ENCODE measurements around the gene CENPP.

CENPP gene

DNA sequence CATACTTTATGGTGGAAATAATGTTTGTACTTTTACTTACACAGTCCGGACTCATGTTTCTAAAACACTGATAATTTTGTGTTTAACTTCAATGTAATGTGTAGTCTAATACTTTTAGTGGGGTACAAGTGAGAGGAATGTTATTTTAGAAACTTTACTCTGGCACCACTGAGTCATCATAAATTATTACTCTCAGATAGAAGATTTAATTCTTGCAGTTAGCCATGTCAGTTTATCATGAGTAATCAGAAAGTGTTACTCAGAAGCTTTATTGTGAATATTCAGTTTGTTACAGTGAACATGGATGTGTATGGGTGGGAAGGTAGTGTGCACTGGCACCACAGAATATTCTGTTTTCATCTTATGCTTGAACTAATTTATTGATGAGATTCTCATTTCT, 58.6 kb downstream of the CENPP start:
- ATAC-seq: no peak
- H3K36me3 Mint-ChIP-seq: peaks cover 8% of the 10 kb centered on the region

DNA sequence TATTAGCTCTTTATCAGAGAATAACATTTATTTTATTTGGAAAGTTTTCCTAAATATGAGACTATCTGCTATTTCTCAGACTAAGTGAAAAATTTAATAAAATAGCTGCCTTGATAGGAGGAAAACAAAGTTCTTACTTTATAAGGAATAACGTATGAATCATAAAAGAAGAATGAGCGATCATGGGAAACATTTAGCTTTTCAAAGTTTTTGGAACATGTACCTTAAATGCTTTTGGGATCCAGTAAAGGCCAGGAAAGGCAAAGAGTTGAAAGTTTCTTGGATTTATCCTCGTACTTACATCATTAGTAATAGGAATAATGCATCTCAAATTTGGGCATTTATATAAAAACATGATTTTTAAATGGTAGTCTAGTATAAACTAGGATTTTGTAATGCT, 59.2 kb downstream of the CENPP start:
- Mint-ChIP-seq H3K27ac (no peak overlapping the region), H3K4me1 (no peaks in the 10 kb centered on the region), H3K27me3 (no peaks in the 10 kb centered on the region), H3K36me3 (peaks cover 5% of the 10 kb centered on the region), H3K9me3 (no peaks in the 10 kb centered on the region), H3K4me3 (no peak overlapping the region)
- ATAC-seq: no peak

More for the DNA sequence above, 58.6 kb downstream of the CENPP start:
- H3K27me3 Mint-ChIP-seq: no peaks in the 10 kb centered on the region
- H3K4me1 Mint-ChIP-seq: no peaks in the 10 kb centered on the region
- H3K9me3 Mint-ChIP-seq: no peaks in the 10 kb centered on the region
- no peak overlapping the region for H3K27ac Mint-ChIP-seq
- no peak overlapping the region for H3K4me3 Mint-ChIP-seq

DNA sequence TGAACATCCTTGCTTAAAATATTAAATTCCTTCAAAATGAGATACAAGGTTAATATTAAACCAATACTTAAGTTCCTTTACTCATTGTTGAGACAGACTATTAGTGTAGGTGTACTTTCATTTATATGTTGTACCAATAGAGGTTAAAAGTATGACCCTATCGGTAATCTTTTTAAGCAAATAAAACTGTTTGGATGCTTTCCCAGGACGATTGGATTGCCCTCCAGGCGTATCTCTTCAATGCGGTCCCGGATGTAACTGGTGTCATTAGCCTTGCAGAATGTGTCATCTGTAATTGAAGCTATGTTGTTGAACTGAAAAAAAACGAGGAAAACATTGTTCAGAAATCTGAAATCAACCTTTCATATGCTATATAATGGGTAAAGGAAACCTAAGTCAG, 59.7 kb downstream of the CENPP start:
- no peaks in the 10 kb centered on the region for H3K4me1 Mint-ChIP-seq
- H3K9me3 Mint-ChIP-seq: no peaks in the 10 kb centered on the region
- ATAC-seq: no peak
- H3K36me3 Mint-ChIP-seq: peaks cover 5% of the 10 kb centered on the region
- H3K27me3 Mint-ChIP-seq: no peaks in the 10 kb centered on the region
- no peak overlapping the region for H3K27ac Mint-ChIP-seq
- H3K4me3 Mint-ChIP-seq: no peak overlapping the region

DNA sequence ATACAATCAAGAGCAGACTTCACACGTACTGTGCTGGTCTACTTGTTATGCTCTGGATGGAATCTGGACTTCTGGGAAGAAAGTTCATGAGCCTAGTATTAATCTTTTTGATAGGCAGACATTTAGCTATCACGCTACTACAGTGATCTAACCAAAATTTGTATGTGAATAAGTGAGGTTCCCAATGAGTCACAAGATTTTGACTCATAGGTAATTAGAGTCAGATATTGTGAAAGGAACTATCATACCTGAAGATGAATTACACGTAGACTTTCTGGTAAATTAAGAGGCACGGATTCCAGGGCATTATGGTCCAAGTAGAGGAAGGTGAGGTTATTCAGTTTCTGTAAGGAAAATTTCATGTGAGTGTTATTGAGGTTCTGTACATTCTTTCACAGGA, 60.2 kb downstream of the CENPP start:
- Mint-ChIP-seq H3K36me3 (peaks cover 5% of the 10 kb centered on the region), H3K27ac (no peak overlapping the region)

DNA sequence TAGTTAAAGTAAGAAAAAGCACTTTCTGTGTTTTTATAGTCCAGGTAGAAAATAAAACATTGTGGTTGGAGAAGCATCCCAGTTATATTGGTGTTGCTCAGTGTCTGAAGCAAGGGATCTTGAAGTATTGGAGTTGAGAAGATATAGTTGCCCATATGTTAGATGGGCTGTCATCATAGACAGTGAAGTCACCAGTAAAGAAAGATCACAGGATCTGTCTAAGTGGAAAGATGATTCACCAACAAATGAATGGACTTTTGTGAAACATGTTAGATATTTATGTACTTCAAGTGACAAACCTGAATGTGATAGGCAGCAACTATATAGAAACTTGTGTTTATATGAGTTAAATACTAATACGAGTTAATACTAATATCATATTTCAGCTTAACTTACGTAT, 66.9 kb downstream of the CENPP start:
- H3K4me1 Mint-ChIP-seq: no peaks in the 10 kb centered on the region
- H3K9me3 Mint-ChIP-seq: no peaks in the 10 kb centered on the region
- no peak overlapping the region for H3K27ac Mint-ChIP-seq
- no peak overlapping the region for H3K4me3 Mint-ChIP-seq
- ATAC-seq: no peak
- H3K27me3 Mint-ChIP-seq: no peaks in the 10 kb centered on the region
- peaks cover under 1% of the 10 kb centered on the region for H3K36me3 Mint-ChIP-seq

More for the DNA sequence above, 60.2 kb downstream of the CENPP start:
- Mint-ChIP-seq H3K4me3 (no peak overlapping the region), H3K4me1 (no peaks in the 10 kb centered on the region), H3K9me3 (no peaks in the 10 kb centered on the region), H3K27me3 (no peaks in the 10 kb centered on the region)
- no peak for ATAC-seq

DNA sequence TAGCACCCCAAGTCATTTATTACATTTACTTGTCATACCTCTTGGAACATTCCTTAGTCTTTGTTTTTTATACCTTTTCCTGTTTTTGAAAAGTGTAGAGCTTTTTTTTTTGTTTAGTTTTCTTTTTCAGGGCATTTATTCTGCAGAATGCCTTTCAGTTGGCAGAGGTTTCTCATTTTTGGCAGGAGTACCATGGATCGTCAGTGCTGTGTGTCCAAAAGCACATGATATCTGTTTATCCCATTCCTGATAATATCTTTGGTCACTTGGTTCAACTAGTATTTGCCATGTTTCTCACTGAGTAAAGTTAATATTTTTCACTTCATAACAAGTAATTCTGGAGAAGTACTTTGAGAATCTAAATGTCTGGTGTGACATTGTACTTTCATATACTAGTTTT, 67.9 kb downstream of the CENPP start:
- Mint-ChIP-seq H3K9me3 (no peaks in the 10 kb centered on the region), H3K27me3 (no peaks in the 10 kb centered on the region), H3K4me3 (no peak overlapping the region), H3K4me1 (no peaks in the 10 kb centered on the region), H3K36me3 (peaks cover 5% of the 10 kb centered on the region), H3K27ac (no peak overlapping the region)
- no peak for ATAC-seq

DNA sequence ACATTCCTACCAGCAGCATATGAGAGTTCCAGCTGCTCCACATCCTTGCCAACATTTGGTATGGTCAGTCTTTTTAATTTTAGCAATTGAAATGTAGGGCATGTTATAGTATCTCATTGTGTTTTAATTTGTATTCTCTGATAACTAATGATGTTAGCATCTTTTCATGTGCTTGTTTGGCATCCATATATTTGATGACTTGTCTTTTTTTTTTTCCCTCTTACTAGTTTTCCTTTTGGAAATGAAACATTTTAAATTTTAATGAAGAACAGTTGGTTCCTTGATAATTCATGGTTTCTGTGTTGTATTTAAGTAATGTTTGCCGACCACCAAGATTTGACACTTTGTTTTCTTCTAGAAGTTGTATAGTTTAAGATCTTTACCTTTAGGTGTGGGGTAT, 69.9 kb downstream of the CENPP start:
- Mint-ChIP-seq H3K9me3 (no peaks in the 10 kb centered on the region), H3K4me1 (no peaks in the 10 kb centered on the region), H3K36me3 (peaks cover 5% of the 10 kb centered on the region), H3K27ac (no peak overlapping the region), H3K4me3 (no peak overlapping the region), H3K27me3 (no peaks in the 10 kb centered on the region)
- ATAC-seq: no peak

DNA sequence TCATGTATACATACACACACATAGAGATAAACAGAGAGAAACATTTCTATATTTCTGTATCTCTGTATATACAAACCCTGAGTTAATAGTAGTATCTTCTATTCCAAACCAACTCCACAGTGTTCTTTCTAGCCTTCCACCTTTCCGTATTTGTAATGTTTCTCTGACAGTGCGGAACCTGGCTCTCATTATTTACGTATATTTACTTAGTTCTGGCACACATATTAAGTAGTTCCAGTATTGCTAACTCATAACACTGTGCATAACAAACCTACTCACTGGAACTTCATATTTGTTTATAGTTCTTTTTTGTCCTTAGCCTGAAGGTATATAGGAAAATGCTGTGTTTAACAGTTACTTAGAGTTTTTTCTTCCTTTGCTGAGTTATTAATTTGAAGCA, 72.1 kb downstream of the CENPP start:
- Mint-ChIP-seq H3K4me1 (no peaks in the 10 kb centered on the region), H3K4me3 (no peak overlapping the region), H3K27ac (no peak overlapping the region), H3K36me3 (peaks cover 5% of the 10 kb centered on the region), H3K27me3 (no peaks in the 10 kb centered on the region), H3K9me3 (no peaks in the 10 kb centered on the region)
- ATAC-seq: no peak

DNA sequence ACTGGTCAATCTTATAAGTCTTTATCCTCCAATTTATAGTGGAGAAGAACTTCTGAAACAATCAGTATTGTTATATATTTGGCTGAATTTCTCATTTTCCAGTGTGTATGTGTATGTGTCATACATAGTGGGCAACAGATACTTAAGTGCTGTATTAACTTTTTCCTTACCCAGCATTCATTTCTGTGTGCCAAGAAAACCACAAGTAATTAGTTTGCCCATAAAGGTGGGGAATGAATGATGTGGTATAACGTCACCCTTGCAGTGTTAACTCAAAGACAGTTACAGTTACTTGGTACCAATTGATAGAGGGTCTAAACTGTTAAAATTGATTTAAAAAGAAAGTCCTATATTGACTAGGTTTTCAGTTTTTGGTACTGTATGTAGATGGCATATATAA, 76.6 kb downstream of the CENPP start:
- no peaks in the 10 kb centered on the region for H3K27me3 Mint-ChIP-seq
- no peak overlapping the region for H3K4me3 Mint-ChIP-seq
- H3K36me3 Mint-ChIP-seq: peaks cover 11% of the 10 kb centered on the region
- no peak for ATAC-seq
- H3K9me3 Mint-ChIP-seq: no peaks in the 10 kb centered on the region
- H3K4me1 Mint-ChIP-seq: peaks cover 18% of the 10 kb centered on the region
- no peak overlapping the region for H3K27ac Mint-ChIP-seq

DNA sequence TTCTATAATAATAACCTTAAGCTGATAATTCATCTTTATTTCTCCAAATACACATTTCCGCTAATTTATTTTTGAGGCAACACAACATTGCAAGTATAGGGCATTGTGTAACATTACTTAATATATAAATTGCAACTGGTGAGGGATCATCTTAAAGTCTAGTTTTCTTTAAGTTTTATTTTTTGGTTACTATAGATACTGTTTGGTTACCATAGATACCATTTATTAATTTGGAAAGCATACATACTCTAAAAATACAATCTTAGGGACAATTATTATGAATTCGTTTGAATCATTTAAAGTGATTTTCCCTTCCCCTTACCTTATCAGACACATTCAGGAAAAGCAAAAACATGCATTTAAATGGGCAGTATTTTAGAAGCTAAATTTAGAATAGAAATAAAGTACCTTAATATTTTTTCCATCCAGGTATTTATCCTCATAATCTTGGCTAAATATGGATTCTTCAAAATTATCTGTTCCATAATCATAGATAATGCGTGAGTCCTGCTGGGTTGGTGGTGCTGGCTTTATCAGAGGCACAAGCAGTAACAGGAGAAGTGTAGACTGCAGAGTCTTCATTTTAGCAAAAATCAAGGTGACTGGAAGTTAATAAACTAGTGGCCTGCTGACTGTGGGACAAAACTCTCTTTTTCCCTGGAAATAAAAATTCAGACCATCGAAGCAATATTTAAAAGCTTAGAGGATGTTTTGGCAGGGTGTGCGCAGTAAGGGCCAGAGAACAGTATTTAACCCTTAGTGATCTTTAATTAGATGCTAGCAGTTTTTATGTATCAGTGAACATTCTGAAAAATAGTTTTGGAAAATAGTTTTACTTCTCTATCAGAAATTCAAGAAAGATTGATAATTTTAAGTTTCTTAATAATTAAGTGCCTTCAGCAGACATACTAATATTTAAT, 77.3 kb downstream of the CENPP start:
- Mint-ChIP-seq H3K4me1 (peaks cover 19% of the 10 kb centered on the region), H3K4me3 (no peak overlapping the region), H3K9me3 (no peaks in the 10 kb centered on the region), H3K27me3 (no peaks in the 10 kb centered on the region), H3K27ac (no peak overlapping the region), H3K36me3 (peaks cover 7% of the 10 kb centered on the region)
- ATAC-seq: no peak

DNA sequence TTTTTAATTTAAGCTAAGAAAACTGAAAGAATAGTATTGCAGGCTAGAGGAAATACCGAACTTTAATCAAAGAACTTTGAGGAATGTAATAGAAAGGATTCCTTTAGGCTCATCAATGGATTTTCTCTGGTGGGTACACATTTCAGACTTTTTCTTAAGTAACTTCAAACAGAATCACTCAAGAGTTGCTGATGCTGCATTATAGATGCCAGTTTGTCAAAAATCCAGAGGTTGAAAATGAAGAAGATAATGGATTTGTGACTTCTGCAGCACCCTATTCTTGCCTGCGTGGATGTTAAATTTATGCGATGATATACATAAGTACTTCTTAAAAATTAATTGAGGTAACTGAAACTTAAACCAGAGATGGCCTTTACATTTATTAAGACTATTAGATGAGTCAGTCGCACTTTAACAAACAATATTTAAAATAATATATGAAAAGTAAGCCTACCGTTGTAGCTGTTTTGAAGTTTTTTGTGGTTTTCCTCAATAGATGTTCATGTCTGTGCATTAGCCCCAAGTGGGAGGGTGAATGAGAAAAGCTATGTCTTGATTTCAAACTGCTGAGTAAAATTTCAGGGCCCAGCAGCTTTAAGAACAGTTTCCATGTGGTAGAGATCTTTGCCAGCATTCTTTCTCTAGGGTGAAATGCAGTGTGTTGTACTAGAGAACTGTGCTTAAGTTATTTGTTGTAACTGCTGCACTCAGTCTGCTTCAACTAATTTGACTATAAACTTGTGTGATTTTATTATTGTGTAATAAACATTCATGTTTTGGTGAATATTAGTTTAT, 78.5 kb downstream of the CENPP start, which contains the start of gene OGN:
Gene OGN, minus strand, starts transcription at position 537 of the 795 bp plus-strand sequence. CDS start 1,171 bp downstream, outside the sequence.
- Mint-ChIP-seq H3K27me3 (no peaks in the 10 kb centered on the region), H3K36me3 (peaks cover 6% of the 10 kb centered on the region), H3K27ac (no peak within 1 kb of the TSS), H3K4me3 (no peak within 1 kb of the TSS), H3K9me3 (no peaks in the 10 kb centered on the region), H3K4me1 (peaks cover 19% of the 10 kb centered on the region)
- no peak for ATAC-seq

DNA sequence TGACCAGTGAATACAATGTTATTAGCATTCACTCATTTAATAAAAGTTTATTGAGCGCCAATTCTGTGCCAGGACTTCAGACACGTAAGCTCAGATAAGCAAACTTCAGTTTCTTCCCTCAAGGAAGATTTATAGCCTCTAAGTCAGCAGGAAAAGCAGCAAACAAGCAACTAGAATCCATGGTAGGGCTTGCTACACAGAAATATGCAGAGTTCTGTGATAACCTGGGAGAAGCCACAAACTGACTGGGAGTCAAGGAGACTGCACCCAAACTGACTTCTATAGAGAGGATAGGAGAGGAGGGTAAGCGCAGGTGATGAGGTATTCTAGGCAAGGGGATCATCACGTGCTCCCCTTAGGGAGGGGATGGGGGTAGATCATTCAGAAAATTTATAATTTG, 80.1 kb downstream of the CENPP start:
- no peaks in the 10 kb centered on the region for H3K9me3 Mint-ChIP-seq
- peaks cover 6% of the 10 kb centered on the region for H3K36me3 Mint-ChIP-seq
- no peak for ATAC-seq
- peaks cover 19% of the 10 kb centered on the region for H3K4me1 Mint-ChIP-seq
- H3K4me3 Mint-ChIP-seq: peak overlapping the region; percentile 27
- H3K27me3 Mint-ChIP-seq: no peaks in the 10 kb centered on the region
- peak overlapping the region; percentile 83 for H3K27ac Mint-ChIP-seq

DNA sequence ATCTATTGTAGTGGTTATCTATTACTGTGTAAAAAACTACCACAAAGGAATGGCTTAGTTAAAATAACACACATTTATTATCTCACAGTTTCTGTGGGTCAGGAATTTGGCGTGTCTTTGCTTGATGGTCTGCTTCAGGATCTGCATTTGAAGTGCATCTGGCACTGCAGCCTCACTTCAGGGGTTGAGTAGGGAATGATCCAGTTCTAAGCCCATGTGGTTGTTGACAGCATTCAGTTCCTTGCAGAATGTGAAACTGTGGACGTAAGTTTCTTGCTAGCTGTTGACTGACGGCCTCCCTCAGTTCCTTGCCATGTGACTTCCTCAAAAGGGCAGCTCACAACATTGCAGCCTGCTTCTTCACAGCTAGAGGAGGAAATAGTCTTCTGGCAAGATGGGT, 80.7 kb downstream of the CENPP start:
- peak overlapping the region; percentile 83 for H3K27ac Mint-ChIP-seq

DNA sequence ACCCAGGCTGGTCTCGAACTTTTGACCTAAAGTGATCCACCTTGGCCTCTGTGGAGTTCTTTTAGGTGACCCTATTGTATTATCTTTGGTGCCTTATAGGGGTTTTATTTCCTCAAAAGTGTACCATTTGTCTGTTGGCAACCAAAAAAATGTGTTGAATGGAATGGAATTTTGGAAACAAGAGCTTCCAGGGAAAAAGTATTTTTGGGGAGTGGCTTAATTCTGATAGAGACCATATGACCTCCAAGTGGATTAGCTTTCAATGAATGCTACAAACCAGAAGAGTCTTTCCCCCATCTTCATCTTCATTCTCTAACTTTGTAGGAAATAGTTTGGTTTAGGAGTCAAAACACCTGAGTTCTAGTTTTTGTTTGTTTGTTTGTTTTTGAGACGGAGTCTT, 82.1 kb downstream of the CENPP start:
- H3K27ac Mint-ChIP-seq: no peak overlapping the region
- peaks cover 3% of the 10 kb centered on the region for H3K9me3 Mint-ChIP-seq
- no peaks in the 10 kb centered on the region for H3K27me3 Mint-ChIP-seq
- no peak for ATAC-seq
- peaks cover 6% of the 10 kb centered on the region for H3K36me3 Mint-ChIP-seq
- H3K4me1 Mint-ChIP-seq: peaks cover 19% of the 10 kb centered on the region
- no peak overlapping the region for H3K4me3 Mint-ChIP-seq

More for the DNA sequence above, 80.7 kb downstream of the CENPP start:
- Mint-ChIP-seq H3K36me3 (peaks cover 6% of the 10 kb centered on the region), H3K4me3 (peak overlapping the region; percentile 34), H3K4me1 (peaks cover 19% of the 10 kb centered on the region), H3K27me3 (no peaks in the 10 kb centered on the region), H3K9me3 (no peaks in the 10 kb centered on the region)
- ATAC-seq: peak; percentile 88

DNA sequence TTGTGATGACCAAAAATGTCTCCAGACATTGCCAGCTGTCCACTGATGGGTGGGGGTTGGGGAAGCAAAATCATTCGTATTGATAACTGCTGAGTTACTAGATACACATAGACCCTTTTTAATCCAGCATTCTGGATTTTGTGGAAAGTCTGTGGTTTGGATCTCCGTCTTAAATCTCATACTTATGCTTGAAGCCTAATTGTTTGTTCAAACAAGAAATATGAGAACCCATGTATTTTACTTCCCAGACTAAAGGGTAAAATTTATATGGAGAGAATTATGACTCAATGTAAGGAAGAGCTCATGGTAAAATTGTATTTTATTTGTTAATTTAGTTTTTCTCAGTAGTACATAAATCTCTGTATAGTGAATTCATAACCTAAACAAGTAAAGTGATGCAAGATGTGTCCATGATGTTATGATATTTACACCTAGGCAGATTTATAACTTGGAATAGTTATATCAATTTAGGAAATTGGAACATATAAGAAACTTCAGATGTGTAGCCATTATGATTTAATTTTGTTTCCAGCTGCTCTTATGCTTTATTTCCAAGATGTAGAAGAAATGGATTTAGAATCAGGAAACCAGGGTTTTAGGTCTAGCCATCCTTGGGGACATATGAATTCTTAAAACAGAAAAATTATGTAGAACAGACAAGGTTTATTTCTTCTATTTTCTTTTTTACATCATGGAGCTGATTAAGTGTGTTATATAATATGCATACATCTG, 83.2 kb downstream of the CENPP start:
- no peaks in the 10 kb centered on the region for H3K27me3 Mint-ChIP-seq
- H3K4me1 Mint-ChIP-seq: peaks cover 19% of the 10 kb centered on the region
- H3K9me3 Mint-ChIP-seq: peaks cover 3% of the 10 kb centered on the region
- ATAC-seq: no peak
- H3K27ac Mint-ChIP-seq: no peak overlapping the region
- peaks cover 6% of the 10 kb centered on the region for H3K36me3 Mint-ChIP-seq
- no peak overlapping the region for H3K4me3 Mint-ChIP-seq

Data from stimulated activated memory B cell treated with anti-CD40 and anti-IgM and Interleukin-4, amounts not matched to agents 10 μg/mL and 1 μg/mL and 100 μg/mL, for 72 hours (primary cell).